ENCODE results near the gene LGALSL.

DNA sequence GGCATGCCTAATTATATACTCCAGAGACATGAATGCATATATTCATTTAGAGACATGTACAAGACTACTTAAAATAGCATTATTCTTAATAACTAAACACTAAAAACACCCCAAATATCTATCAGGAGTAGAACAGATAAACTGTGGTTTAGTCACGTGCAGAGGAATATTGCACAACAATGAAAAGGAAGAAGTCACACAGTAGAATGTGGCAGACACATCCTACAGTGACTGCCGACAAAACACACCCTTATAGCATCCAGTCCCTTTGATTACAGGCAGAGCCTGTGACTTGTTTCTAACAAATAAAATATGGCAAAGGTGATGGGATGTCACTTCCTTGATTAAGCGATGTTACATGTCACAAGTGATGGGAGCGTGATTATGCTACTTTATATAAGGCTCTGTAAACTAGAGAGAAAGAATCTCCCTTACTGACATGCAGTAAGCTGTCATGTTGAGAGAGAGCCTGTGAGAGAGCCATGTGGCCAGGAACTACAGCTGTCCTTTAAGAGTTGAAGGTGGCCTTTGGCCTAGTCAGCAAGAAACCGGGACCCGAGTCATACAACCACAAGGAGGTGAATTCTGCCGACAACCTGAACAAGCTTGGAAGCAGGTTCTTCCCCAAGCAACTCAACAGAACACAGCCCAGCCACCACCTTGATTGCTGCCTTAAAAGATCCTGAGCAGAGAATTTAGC is 39.1 kb upstream of the LGALSL start:
- TF ChIP-seq, protein P1, sequence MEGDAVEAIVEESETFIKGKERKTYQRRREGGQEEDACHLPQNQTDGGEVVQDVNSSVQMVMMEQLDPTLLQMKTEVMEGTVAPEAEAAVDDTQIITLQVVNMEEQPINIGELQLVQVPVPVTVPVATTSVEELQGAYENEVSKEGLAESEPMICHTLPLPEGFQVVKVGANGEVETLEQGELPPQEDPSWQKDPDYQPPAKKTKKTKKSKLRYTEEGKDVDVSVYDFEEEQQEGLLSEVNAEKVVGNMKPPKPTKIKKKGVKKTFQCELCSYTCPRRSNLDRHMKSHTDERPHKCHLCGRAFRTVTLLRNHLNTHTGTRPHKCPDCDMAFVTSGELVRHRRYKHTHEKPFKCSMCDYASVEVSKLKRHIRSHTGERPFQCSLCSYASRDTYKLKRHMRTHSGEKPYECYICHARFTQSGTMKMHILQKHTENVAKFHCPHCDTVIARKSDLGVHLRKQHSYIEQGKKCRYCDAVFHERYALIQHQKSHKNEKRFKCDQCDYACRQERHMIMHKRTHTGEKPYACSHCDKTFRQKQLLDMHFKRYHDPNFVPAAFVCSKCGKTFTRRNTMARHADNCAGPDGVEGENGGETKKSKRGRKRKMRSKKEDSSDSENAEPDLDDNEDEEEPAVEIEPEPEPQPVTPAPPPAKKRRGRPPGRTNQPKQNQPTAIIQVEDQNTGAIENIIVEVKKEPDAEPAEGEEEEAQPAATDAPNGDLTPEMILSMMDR (IDR thresholded peaks at IDR 0.05; ENCODE audit: low read depth, low read length), result no peak
- no peak for TF ChIP-seq MYC (IDR thresholded peaks at IDR 0.05; ENCODE audit: low read depth, low read length)
- TF ChIP-seq, protein P2, sequence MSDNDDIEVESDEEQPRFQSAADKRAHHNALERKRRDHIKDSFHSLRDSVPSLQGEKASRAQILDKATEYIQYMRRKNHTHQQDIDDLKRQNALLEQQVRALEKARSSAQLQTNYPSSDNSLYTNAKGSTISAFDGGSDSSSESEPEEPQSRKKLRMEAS (IDR thresholded peaks at IDR 0.05; ENCODE audit: low read depth, low read length), result no peak
- TF ChIP-seq POLR2A (IDR thresholded peaks at IDR 0.05; ENCODE audit: extremely low read depth, insufficient read length), result no peak

All from NB4 (cell line).